ENCODE data around the gene TMEM252.

TMEM252 gene

GRCh38 chr9:68540712-68541535 is at the start of gene TMEM252:
TMEM252 (minus strand) TSS chr9:68540883; CDS start chr9:68540814, 69 bp downstream.
- in situ Hi-C loops (cut with MboI; ENCODE audit: low sequenced_read_pairs) = no loop called here

- in situ Hi-C loops (cut with MboI; ENCODE audit: low sequenced_read_pairs) = loop anchor here (25.0 kb wide), 1 partner anchor 427 kb away; the partner anchor contains the start of gene PRKACG
Measured at GRCh38 chr9:68585034-68585761, 44.5 kb upstream of the TMEM252 start.

- in situ Hi-C loops (cut with MboI; ENCODE audit: low sequenced_read_pairs) = loop anchor here (25.0 kb wide), 1 partner anchor 428 kb away; the partner anchor contains the start of gene PRKACG
Measured at GRCh38 chr9:68584189-68585033, 43.7 kb upstream of the TMEM252 start.

GRCh38 chr9:68581696-68582095 is 41.0 kb upstream of the TMEM252 start:
- in situ Hi-C loops (cut with MboI; ENCODE audit: low sequenced_read_pairs) = loop anchor here (25.0 kb wide), 1 partner anchor 431 kb away; the partner anchor contains the start of gene PRKACG

- in situ Hi-C loops (cut with MboI; ENCODE audit: low sequenced_read_pairs) = loop anchor here (25.0 kb wide), 1 partner anchor 434 kb away; the partner anchor contains the start of gene PRKACG
Measured at GRCh38 chr9:68577774-68578591, 37.3 kb upstream of the TMEM252 start.

GRCh38 chr9:68575817-68576216 is 35.1 kb upstream of the TMEM252 start:
- in situ Hi-C loops (cut with MboI; ENCODE audit: low sequenced_read_pairs) = loop anchor here (25.0 kb wide), 1 partner anchor 436 kb away; the partner anchor contains the start of gene PRKACG

GRCh38 chr9:68574150-68574549 is 33.5 kb upstream of the TMEM252 start:
- in situ Hi-C loops (cut with MboI; ENCODE audit: low sequenced_read_pairs) = no loop called here

- in situ Hi-C loops (cut with MboI; ENCODE audit: low sequenced_read_pairs) = no loop called here
Measured at GRCh38 chr9:68567565-68567964, 26.9 kb upstream of the TMEM252 start.

- in situ Hi-C loops (cut with MboI; ENCODE audit: low sequenced_read_pairs) = no loop called here
Measured at GRCh38 chr9:68562461-68562860, 21.8 kb upstream of the TMEM252 start.

- in situ Hi-C loops (cut with MboI; ENCODE audit: low sequenced_read_pairs) = no loop called here
Measured at GRCh38 chr9:68560071-68560844, 19.6 kb upstream of the TMEM252 start.

- in situ Hi-C loops (cut with MboI; ENCODE audit: low sequenced_read_pairs) = no loop called here
Measured at GRCh38 chr9:68558545-68558944, 17.9 kb upstream of the TMEM252 start.

GRCh38 chr9:68555437-68556150 is 14.9 kb upstream of the TMEM252 start:
- in situ Hi-C loops (cut with MboI; ENCODE audit: low sequenced_read_pairs) = no loop called here

GRCh38 chr9:68552700-68553476 is 12.2 kb upstream of the TMEM252 start:
- in situ Hi-C loops (cut with MboI; ENCODE audit: low sequenced_read_pairs) = no loop called here

- in situ Hi-C loops (cut with MboI; ENCODE audit: low sequenced_read_pairs) = no loop called here
Measured at GRCh38 chr9:68551191-68551590, 10.5 kb upstream of the TMEM252 start.

GRCh38 chr9:68548241-68548640 is 7.6 kb upstream of the TMEM252 start:
- in situ Hi-C loops (cut with MboI; ENCODE audit: low sequenced_read_pairs) = no loop called here

GRCh38 chr9:68547417-68547816 is 6.7 kb upstream of the TMEM252 start:
- in situ Hi-C loops (cut with MboI; ENCODE audit: low sequenced_read_pairs) = no loop called here

GRCh38 chr9:68546596-68547390 is 6.1 kb upstream of the TMEM252 start:
- in situ Hi-C loops (cut with MboI; ENCODE audit: low sequenced_read_pairs) = no loop called here

Data from HL-60/S4 treated with phorbol 12-myristate 13-acetate at 8.2 ng/mL for 4 days and 3 days (cell line).